GM12878 (cell line): ENCODE data around the gene UHMK1. TPM values are rescaled to one million over a fixed set of nuclear protein-coding genes. Genes with fewer than 3 reads are reported as not detected.

Experiments used
- ATAC-seq: fragments of 200-7000 bp; cut with Tn5 transposase; 3 replicates; pipeline ENCODE4 v1.9.1; 2020; ENCODE audit warnings: mild to moderate bottlenecking, moderate library complexity
- BruUV-seq: library from RNA; stranded (reverse); fragments of 400-500 nt; replicated peaks from 2 replicates; lab custom pipeline; 2021; lab: Mats Ljungman, UMichigan
- CTCF ChIA-PET: fragments of 300-600 bp; sonication (Branson Sonifier 250); formaldehyde crosslinking; extraction: SDS; loops from one replicate; lab custom pipeline; 2021; ENCODE audit warnings: inconsistent platforms; lab: Yijun Ruan, JAX
- POLR2A ChIA-PET: fragments of 350-600 bp; formaldehyde crosslinking; extraction: SDS; loops from one replicate; lab custom pipeline; 2021; ENCODE audit warnings: inconsistent platforms; lab: Charles Lee
- RAD21 ChIA-PET: fragments of 300-600 bp; sonication (Branson Sonifier 250); formaldehyde crosslinking; loops from one replicate; lab custom pipeline; 2023; ENCODE audit warnings: antibody characterized with exemption; ENCODE audit not compliant: unreplicated experiment; lab: Charles Lee
- SMC1A ChIA-PET: fragments of 300-600 bp; sonication (Branson Sonifier 250); formaldehyde crosslinking; loops from one replicate; lab custom pipeline; 2023; ENCODE audit not compliant: unreplicated experiment, uncharacterized antibody; lab: Charles Lee
- DNase-seq: peaks from one replicate; pipeline ENCODE4 v3.0.0-alpha.2; 2011; ENCODE audit warnings: low read depth, low spot score
- FAIRE-seq: peaks from 3 replicates; lab custom pipeline; 2011; peaks lifted over from hg19 to GRCh38; lab: Jason Lieb, UNC
- H2AFZ ChIP-seq: 2 replicates; pipeline ENCODE4 v1.6.0; 2011; ENCODE audit warnings: low read depth, low read length, control low read depth; ENCODE audit not compliant: control insufficient read depth
- H3K27ac ChIP-seq: 2 replicates; pipeline ENCODE4 v1.5.1; 2011; ENCODE audit warnings: control low read depth; ENCODE audit not compliant: control insufficient read depth, insufficient read depth
- H3K27me3 ChIP-seq, 2 experiments: replicated peaks in 1 of 2; 2 replicates each; pipeline versions ENCODE4 v1.6.0 to v1.6.1; 2011; ENCODE audit warnings: low read length in 1 of 2; ENCODE audit not compliant: control insufficient read depth in 2 of 2, insufficient read depth in 2 of 2
- H3K36me3 ChIP-seq, 2 experiments: 2 replicates each; pipeline ENCODE4 v1.5.1; 2011; ENCODE audit warnings: low read length in 1 of 2; ENCODE audit not compliant: control insufficient read depth in 2 of 2, insufficient read depth in 2 of 2
- H3K4me1 ChIP-seq: 2 replicates; pipeline ENCODE4 v1.6.1; 2011; ENCODE audit warnings: mild to moderate bottlenecking, low read length, moderate library complexity, mixed read lengths; ENCODE audit not compliant: control insufficient read depth, insufficient read depth
- H3K4me2 ChIP-seq: 2 replicates; pipeline ENCODE4 v1.6.0; 2011; ENCODE audit warnings: control low read depth; ENCODE audit not compliant: control insufficient read depth, insufficient read depth
- H3K4me3 ChIP-seq: fragments of 200-600 bp; sonication (generic); 2 replicates; pipeline ENCODE4 v1.5.1; 2016
- H3K79me2 ChIP-seq: 2 replicates; pipeline ENCODE4 v1.6.0; 2011; ENCODE audit warnings: low read length; ENCODE audit not compliant: control insufficient read depth, insufficient read depth
- H3K9ac ChIP-seq: 2 replicates; pipeline ENCODE4 v1.8.0; 2011; ENCODE audit warnings: low read length, control low read depth, mixed read lengths; ENCODE audit not compliant: control insufficient read depth, insufficient read depth
- H3K9me3 ChIP-seq: replicated peaks from 3 replicates; pipeline ENCODE4 v1.5.1; 2011; ENCODE audit warnings: mild to moderate bottlenecking, low read length; ENCODE audit not compliant: control insufficient read depth, insufficient read depth
- H4K20me1 ChIP-seq: 2 replicates; pipeline ENCODE4 v1.6.0; 2011; ENCODE audit not compliant: control insufficient read depth, insufficient read depth
- BCLAF1 ChIP-seq: fragments of 450-650 bp; IDR thresholded peaks from 2 replicates; pipeline ENCODE4 v1.6.1; 2017; ENCODE audit warnings: antibody characterized with exemption, mild to moderate bottlenecking, moderate library complexity
- CEBPZ ChIP-seq: fragments of 150-350 bp; IDR thresholded peaks from 2 replicates; pipeline ENCODE4 v1.6.1; 2016; ENCODE audit warnings: low read depth, low read length
- HDAC2 ChIP-seq: fragments of 200-600 bp; sonication (generic); IDR thresholded peaks from 2 replicates; pipeline ENCODE4 v1.6.1; 2017
- RFX5 ChIP-seq: IDR thresholded peaks from 2 replicates; pipeline ENCODE4 v1.6.1; 2011; ENCODE audit warnings: low read depth, low read length, improper control_type of control experiment
- SRF ChIP-seq, 2 experiments: IDR thresholded peaks; 2 replicates each; pipeline ENCODE4 v1.6.1; 2011; ENCODE audit warnings: low read depth in 2 of 2, low read length in 2 of 2, mild to moderate bottlenecking in 1 of 2, moderate library complexity in 1 of 2
- STAT1 ChIP-seq: fragments of 450-650 bp; conservative IDR thresholded peaks from 2 replicates; pipeline ENCODE4 v1.6.1; 2014; ENCODE audit warnings: antibody characterized with exemption, mild to moderate bottlenecking
- WRNIP1 ChIP-seq: IDR thresholded peaks from 2 replicates; pipeline ENCODE4 v1.6.1; 2011; ENCODE audit warnings: low read depth, low read length, improper control_type of control experiment, borderline replicate concordance
- ZBTB33 ChIP-seq: fragments of 450-650 bp; IDR thresholded peaks from 2 replicates; pipeline ENCODE4 v1.6.1; 2017; ENCODE audit warnings: mild to moderate bottlenecking
- WGBS: methylation state at CpG from one replicate; pipeline ENCODE4 v1.1.6; 2016; ENCODE audit warnings: low lambda C conversion rate; ENCODE audit not compliant: insufficient replicate concordance, insufficient coverage; ENCODE audit errors: missing lambda C conversion rate; 5-methylcytosine and 5-hydroxymethylcytosine counted together
- in situ Hi-C: fragments of 300-500 bp; cut with MboI; formaldehyde crosslinking; loops from 9 replicates; pipeline ENCODE4 v1.14.3; 2018; ENCODE audit warnings: mixed read lengths
- intact Hi-C: fragments of 100-400 bp; cut with micrococcal nuclease; formaldehyde crosslinking; loops from one replicate; pipeline ENCODE4 v1.14.2; 2022; ENCODE audit not compliant: unreplicated experiment
- polyA plus RNA-seq, 11 experiments: library from polyadenylated mRNA; depleted of rRNA in 4 of 11; unstranded in 6 of 11; stranded (reverse) in 5 of 11; fragments of >200 nt; fragmentation: Nextera tagmentation in 4 of 11; fragmentation: Illumina TruSeq in 1 of 11; extraction: Ambion mirVana in 4 of 11; extraction: Trizol in 1 of 11; gene quantifications; 1 replicate in 1 of 11; 2 replicates in 10 of 11; pipeline versions ENCODE4 v1.2.1 to v1.2.3, GENCODE V29; 2011 to 2016; ENCODE audit warnings: inconsistent platforms in 2 of 11, missing spikeins in 2 of 11, low read depth in 1 of 11
- total RNA-seq, 4 experiments: library from RNA; depleted of rRNA in 3 of 4; stranded (reverse); fragments of >200 nt in 3 of 4; fragmentation: Illumina TruSeq in 1 of 4; extraction: Trizol in 1 of 4; gene quantifications; 2 replicates each; pipeline versions ENCODE4 v1.2.1 to v1.2.3, GENCODE V29; 2013 to 2021

Gene UHMK1
- total and polyA plus RNA-seq, 10 of the 15 experiments (the other 5 are each of a cell fraction or from before 2014, with no cell fraction given): 5.7 to 52.7 (median 28.3) TPM

- Histone ChIP-seq H3K9me3 (no peaks in the 10 kb centered on the region), H3K4me1 (no peaks in the 10 kb centered on the region), H3K4me2 (no peak overlapping the region), H2AFZ (no peak overlapping the region), H3K9ac (no peak overlapping the region), H4K20me1 (no peaks in the 10 kb centered on the region), H3K79me2 (no peaks in the 10 kb centered on the region), H3K27me3 (no peaks in the 10 kb centered on the region), H3K27ac (no peak overlapping the region), H3K4me3 (no peak overlapping the region), H3K36me3 (no peaks in the 10 kb centered on the region)
- in situ Hi-C loops (no loop called here), intact Hi-C loops (no loop called here)
- FAIRE-seq: no peak
- 35% methylated on average over 2 of the region's 2 CpGs for WGBS
- RAD21 ChIA-PET: interaction anchor here (0.6 kb wide), 1 partner anchor 25 kb away, joined by 3 read pairs; no protein-coding TSS in a partner anchor
- SMC1A ChIA-PET: interaction anchor here (1.0 to 1.6 kb wide), 2 partner anchors 11 to 13 kb away, joined by 4 read pairs; no protein-coding TSS in a partner anchor
- no peak for ATAC-seq
- DNase-seq: no peak
- TF ChIP-seq ZBTB33 (no peak), RFX5 (no peak), HDAC2 (no peak), STAT1 (no peak), WRNIP1 (no peak), SRF (IDR thresholded peaks at IDR 0.05; ENCODE audit: low read depth in 2 of 2, low read length in 2 of 2) (no peak), CEBPZ (no peak), BCLAF1 (no peak)
- POLR2A ChIA-PET: interaction anchor here (0.7 kb wide), 1 partner anchor 20 kb away, joined by 3 read pairs; no protein-coding TSS in a partner anchor
- BruUV-seq: no TSS peak
- CTCF ChIA-PET: interaction anchor here (0.6 to 0.7 kb wide), 2 partner anchors 21 to 1217 kb away, joined by 3 read pairs; no protein-coding TSS in a partner anchor
These were observed 51.4 kb downstream of the UHMK1 start for GRCh38 chr1:162549001-162549400.
